Naive thymus-derived CD8-positive, alpha-beta T cell (primary cell): ENCODE data around the gene GSTCD. TPM values are rescaled to one million over a fixed set of nuclear protein-coding genes. Genes with fewer than 3 reads are reported as not detected.
"Not testable (repeated sequence)": the region's sequence is repeated elsewhere in the genome, so short reads cannot be mapped to it uniquely, and the experiment has no call there.

ENCODE experiments used
- ATAC-seq, 2 donors: fragments of 150-1000 bp; cut with Tn5 transposase in 1 of 2; sonication (Bioruptor Pico), chemical (Tn5 transposase) in 1 of 2; 1 replicate in 1 of 2; 2 replicates in 1 of 2; pipeline ENCODE4 v1.10.0; 2021; ENCODE audit warnings: mild to moderate bottlenecking in 2 of 2, moderate library complexity in 2 of 2
- POLR2A ChIA-PET: fragments of 350-600 bp; sonication (Branson Sonifier 250); formaldehyde crosslinking; loops from one replicate; lab custom pipeline; 2021; ENCODE audit warnings: antibody characterized with exemption; lab: Charles Lee
- DNase-seq, 10 donors: peaks; one replicate each; pipeline versions ENCODE4 v3.0.0 to v3.0.0-alpha.2; 2020 to 2022
- H3K27ac Mint-ChIP-seq, 10 donors: one replicate each; pipeline ENCODE4 v1.8.0; 2020 to 2022; ENCODE audit warnings: mild to moderate bottlenecking in 10 of 10, mixed read lengths in 10 of 10, moderate library complexity in 4 of 10, inconsistent platforms in 1 of 10
- H3K27me3 Mint-ChIP-seq, 5 donors: one replicate each; pipeline ENCODE4 v1.8.0; 2021 to 2022; ENCODE audit warnings: mixed read lengths in 5 of 5
- H3K36me3 Mint-ChIP-seq, 3 donors: one replicate each; pipeline ENCODE4 v1.8.0; 2020 to 2022; ENCODE audit warnings: mixed read lengths in 3 of 3, mild to moderate bottlenecking in 2 of 3, inconsistent platforms in 1 of 3
- H3K4me1 Mint-ChIP-seq, 4 donors: one replicate each; pipeline ENCODE4 v1.8.0; 2021 to 2022; ENCODE audit warnings: mixed read lengths in 4 of 4
- H3K4me3 Mint-ChIP-seq, 10 donors: one replicate each; pipeline ENCODE4 v1.8.0; 2020 to 2022; ENCODE audit warnings: mild to moderate bottlenecking in 10 of 10, mixed read lengths in 10 of 10, moderate library complexity in 6 of 10, inconsistent platforms in 1 of 10
- H3K9me3 Mint-ChIP-seq, 9 donors: one replicate each; pipeline ENCODE4 v1.8.0; 2020 to 2022; ENCODE audit warnings: mixed read lengths in 9 of 9, mild to moderate bottlenecking in 3 of 9, inconsistent platforms in 1 of 9, moderate library complexity in 1 of 9
- polyA plus RNA-seq, 3 donors: library from polyadenylated mRNA; unstranded; fragments of 300-500 nt; fragmentation: Illumina TruSeq; gene quantifications; one replicate each; pipeline ENCODE4 v1.2.3, GENCODE V29; 2021
- total RNA-seq, 8 experiments: library from RNA in 2 of 8; stranded (reverse) in 2 of 8; gene quantifications; one replicate each; pipeline ENCODE4 v1.2.3 and lab custom pipeline; 2021 to 2026

The GSTCD gene
- total and polyA plus RNA-seq, 5 experiments from 2014 or later: 2.1 to 7.1 (median 4.3) TPM

DNA sequence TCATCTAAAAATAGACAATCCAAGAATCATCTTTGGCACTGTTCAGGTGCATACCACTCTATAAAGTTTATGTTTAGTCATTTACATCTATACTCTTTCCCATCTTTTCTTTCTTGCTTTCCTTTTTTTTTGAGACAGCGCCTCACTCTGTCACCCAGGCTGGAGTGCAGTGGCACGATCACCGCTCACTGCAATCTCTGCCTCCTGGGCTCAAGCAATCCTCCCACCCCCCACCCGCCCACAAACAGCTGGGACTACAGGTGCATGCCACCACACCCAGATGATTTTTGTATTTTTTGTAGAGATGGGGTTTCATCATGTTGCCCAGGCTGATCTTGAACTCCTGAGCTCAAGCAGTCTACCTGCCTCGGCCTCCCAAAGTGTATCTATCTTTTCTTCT is 13.8 kb upstream of the GSTCD start:
- H3K9me3 Mint-ChIP-seq, H3K27ac Mint-ChIP-seq, H3K4me1 Mint-ChIP-seq, ATAC-seq, POLR2A ChIA-PET, H3K27me3 Mint-ChIP-seq, DNase-seq, H3K4me3 Mint-ChIP-seq: not testable (repeated sequence)
- peaks cover 9 to 85% (median 21%) of the 10 kb centered on the region in 3 donors for H3K36me3 Mint-ChIP-seq

DNA sequence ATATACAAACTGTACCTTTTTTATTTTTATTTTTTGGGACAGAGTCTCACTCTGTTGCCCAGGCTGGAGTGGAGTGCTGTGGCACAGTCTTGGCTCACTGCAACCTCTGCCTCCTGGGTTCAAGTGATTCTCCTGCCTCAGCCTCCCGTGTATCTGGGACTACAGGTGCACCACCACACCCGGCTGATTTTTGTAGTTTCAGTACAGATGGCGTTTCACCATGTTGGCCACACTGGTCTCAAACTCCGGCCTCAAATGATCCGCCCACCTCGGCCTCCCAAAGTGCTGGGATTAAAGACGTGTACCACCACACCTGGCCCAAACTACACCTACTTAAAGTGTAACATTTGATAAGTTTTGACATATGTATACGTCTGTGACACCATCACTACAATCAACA is 12.8 kb upstream of the GSTCD start:
- H3K27me3 Mint-ChIP-seq, DNase-seq, H3K4me1 Mint-ChIP-seq, POLR2A ChIA-PET, ATAC-seq, H3K9me3 Mint-ChIP-seq, H3K4me3 Mint-ChIP-seq, H3K27ac Mint-ChIP-seq: not testable (repeated sequence)
- peaks cover 9 to 81% (median 24%) of the 10 kb centered on the region in 3 donors for H3K36me3 Mint-ChIP-seq

DNA sequence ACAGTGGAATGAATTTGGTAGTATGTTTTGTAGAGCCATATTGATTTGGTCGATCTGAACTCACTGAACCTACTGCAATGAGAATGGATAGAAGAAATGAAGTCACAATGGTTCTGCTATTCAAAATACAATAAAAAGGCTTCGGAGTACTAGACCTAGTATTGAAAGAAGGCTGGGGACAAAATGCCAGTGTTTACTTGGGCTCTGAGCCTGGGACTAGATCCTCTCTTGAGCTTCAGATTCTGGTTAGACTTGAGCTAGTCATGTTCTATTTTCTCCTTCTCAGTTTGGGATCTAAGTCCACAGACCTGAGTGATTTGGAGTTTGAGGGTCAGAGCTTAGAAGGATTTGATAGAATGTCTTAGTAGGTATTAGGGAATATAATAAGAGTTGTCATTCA is 10.0 kb upstream of the GSTCD start:
- no peak for ATAC-seq
- POLR2A ChIA-PET: no interaction called here
- no peak overlapping the region for H3K4me3 Mint-ChIP-seq
- no peak for DNase-seq
- no peaks in the 10 kb centered on the region for H3K9me3 Mint-ChIP-seq
- H3K4me1 Mint-ChIP-seq: peaks cover 5 to 13% (median 11%) of the 10 kb centered on the region in 4 donors
- H3K36me3 Mint-ChIP-seq: peaks cover 0 to 58% (median 13%) of the 10 kb centered on the region in 3 donors
- H3K27ac Mint-ChIP-seq: peak overlapping the region in 1 of 10 donors; percentile 63
- no peaks in the 10 kb centered on the region for H3K27me3 Mint-ChIP-seq

DNA sequence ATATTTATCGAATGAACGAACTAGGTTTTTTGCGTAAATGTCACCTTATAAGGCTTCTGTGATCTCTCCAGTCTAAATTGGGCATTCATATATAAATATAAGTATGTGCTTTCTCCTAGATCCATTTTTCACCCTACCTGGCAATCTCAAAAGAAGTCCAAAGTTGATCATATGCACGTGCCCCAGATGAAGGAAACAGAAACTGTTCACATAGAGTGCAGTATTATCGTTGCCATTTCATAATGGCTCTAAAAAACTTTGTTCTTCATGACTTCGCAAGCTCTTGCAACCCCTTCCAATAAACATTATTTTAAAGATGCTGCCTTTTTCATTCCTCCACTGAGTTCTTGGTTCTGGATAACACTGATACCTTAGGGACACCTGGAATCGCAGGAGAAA is 803 bp upstream of the GSTCD start:
- peaks cover 26 to 40% (median 36%) of the 10 kb centered on the region in 4 donors for H3K4me1 Mint-ChIP-seq
- peak overlapping the region; percentile 96 to 99 (median 99) for H3K27ac Mint-ChIP-seq
- POLR2A ChIA-PET: interaction anchor here (2.8 kb wide), 1 partner anchor 234 kb away, joined by 13 read pairs; the partner anchor contains the start of gene PPA2
- DNase-seq (peak in 2 of 10 donors; percentile 14 to 16), ATAC-seq (no peak)
- H3K4me3 Mint-ChIP-seq: peak overlapping the region; percentile 95 to 100 (median 100)
- no peaks in the 10 kb centered on the region for H3K36me3 Mint-ChIP-seq
- H3K27me3 Mint-ChIP-seq: no peaks in the 10 kb centered on the region
- H3K9me3 Mint-ChIP-seq: no peaks in the 10 kb centered on the region

DNA sequence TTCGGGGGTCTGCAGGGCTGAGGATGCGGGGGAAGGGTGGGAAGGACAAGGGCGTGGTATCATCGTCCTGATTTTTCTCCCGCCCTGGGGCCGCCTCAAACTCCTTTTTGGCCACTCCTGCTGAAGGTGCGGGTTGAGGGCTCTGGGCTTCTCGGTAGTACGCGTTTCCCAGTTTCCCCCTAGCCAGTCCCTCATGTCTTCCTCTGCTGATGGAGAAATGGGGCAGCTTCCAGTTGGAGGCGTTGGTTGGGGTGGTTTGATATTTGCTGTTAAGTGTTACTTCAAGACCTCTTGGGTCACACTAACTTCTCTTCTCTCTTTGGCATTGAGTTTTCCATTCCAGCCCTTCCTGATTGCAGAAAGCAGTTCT is 482 bp downstream of the GSTCD start:
- H3K9me3 Mint-ChIP-seq: no peaks in the 10 kb centered on the region
- H3K27me3 Mint-ChIP-seq: no peaks in the 10 kb centered on the region
- peak overlapping the region; percentile 87 to 99 (median 98) for H3K27ac Mint-ChIP-seq
- H3K4me1 Mint-ChIP-seq: peaks cover 26 to 44% (median 36%) of the 10 kb centered on the region in 4 donors
- POLR2A ChIA-PET: interaction anchor here (2.8 kb wide), 1 partner anchor 235 kb away, joined by 13 read pairs; the partner anchor contains the start of gene PPA2
- H3K4me3 Mint-ChIP-seq: peak overlapping the region; percentile 95 to 100 (median 100)
- H3K36me3 Mint-ChIP-seq: no peaks in the 10 kb centered on the region
- ATAC-seq (peak; percentile 27 to 31), DNase-seq (peak in 2 of 10 donors; percentile 10 to 55)

DNA sequence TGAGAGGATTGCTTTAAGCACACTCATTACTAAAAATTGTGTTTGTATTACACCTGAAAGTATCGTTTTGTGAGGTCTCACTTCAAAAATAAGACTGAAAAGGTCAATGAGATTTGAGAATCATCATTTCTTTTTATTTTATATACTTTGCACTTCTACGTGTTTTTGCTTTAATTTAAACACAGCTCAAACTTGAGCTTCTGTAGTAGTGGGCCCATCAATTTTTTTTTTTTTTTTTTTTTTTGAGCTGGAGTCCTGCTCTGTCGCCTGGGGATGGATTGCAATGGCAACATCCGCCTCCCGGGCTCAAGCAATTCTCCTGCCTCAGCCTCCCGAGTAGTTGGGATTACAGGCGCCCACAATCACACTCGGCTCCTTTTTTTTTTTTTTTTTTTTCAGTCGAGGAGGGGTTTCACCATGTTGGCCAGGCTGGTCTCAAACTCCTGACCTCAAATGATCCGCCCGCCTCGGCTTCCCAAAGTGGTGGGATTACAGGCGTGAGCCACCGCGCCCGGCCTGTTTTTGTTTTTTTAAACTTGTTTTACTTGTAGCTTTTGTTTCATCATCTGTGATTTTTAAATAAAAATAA is 1.5 kb downstream of the GSTCD start:
- Mint-ChIP-seq H3K4me3 (peak overlapping the region in 9 of 10 donors; percentile 27 to 100 (median 99)), H3K4me1 (peaks cover 26 to 46% (median 36%) of the 10 kb centered on the region in 4 donors), H3K36me3 (no peaks in the 10 kb centered on the region), H3K27ac (peak overlapping the region in 1 of 10 donors; percentile 47), H3K9me3 (no peaks in the 10 kb centered on the region), H3K27me3 (no peaks in the 10 kb centered on the region)
- POLR2A ChIA-PET: interaction anchor here (0.7 to 2.8 kb wide), 2 partner anchors 9 to 236 kb away, joined by 7 to 13 read pairs; partner anchors contain the start of gene PPA2
- ATAC-seq (no peak), DNase-seq (no peak)

DNA sequence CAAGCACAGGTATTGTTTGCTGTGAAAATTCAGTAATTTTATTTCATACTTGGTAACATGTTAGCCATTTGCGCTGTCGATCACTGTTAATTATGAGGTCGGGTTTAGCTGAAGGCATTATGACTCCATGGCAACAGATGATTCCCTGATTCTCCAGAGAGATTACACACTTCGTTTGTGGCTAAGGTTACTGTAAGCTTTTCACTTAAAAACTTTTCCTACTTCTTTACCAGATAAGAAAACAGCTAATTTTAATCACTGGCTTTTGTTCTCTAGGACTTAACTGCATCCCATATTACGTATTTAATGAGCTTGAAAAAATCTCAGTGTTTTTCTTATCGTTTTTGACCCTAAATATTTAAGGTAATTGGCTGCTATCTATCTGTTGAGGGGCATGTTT is 2.1 kb downstream of the GSTCD start:
- peaks cover 25 to 43% (median 32%) of the 10 kb centered on the region in 4 donors for H3K4me1 Mint-ChIP-seq
- H3K27me3 Mint-ChIP-seq: no peaks in the 10 kb centered on the region
- no peaks in the 10 kb centered on the region for H3K9me3 Mint-ChIP-seq
- DNase-seq: no peak
- POLR2A ChIA-PET: no interaction called here
- no peak for ATAC-seq
- peak overlapping the region in 1 of 10 donors; percentile 9 for H3K4me3 Mint-ChIP-seq
- no peak overlapping the region for H3K27ac Mint-ChIP-seq
- no peaks in the 10 kb centered on the region for H3K36me3 Mint-ChIP-seq

DNA sequence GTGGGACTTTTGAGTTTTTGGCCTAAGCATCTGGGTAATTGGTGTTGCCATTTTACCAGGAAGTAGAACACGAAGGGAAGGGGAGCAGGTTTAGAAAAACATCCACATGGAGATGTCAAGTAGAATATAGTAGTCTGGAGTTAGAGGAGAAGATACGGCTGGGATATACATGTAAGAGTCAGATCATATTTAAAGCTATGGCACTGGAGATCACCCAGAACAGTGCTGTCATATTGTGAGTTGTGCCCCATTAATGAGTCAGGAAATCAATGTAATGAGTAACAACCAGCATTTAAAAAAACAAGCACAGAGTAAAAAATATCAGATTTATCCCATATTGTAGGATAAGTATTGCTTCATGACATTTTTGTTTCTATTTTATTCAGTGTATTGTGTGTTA is 4.2 kb downstream of the GSTCD start:
- H3K4me1 Mint-ChIP-seq: peaks cover 9 to 23% (median 12%) of the 10 kb centered on the region in 4 donors
- no peak overlapping the region for H3K4me3 Mint-ChIP-seq
- POLR2A ChIA-PET: no interaction called here
- H3K27ac Mint-ChIP-seq: peak overlapping the region in 1 of 10 donors; percentile 39
- DNase-seq: no peak
- no peaks in the 10 kb centered on the region for H3K9me3 Mint-ChIP-seq
- no peak for ATAC-seq
- no peaks in the 10 kb centered on the region for H3K36me3 Mint-ChIP-seq
- H3K27me3 Mint-ChIP-seq: no peaks in the 10 kb centered on the region

DNA sequence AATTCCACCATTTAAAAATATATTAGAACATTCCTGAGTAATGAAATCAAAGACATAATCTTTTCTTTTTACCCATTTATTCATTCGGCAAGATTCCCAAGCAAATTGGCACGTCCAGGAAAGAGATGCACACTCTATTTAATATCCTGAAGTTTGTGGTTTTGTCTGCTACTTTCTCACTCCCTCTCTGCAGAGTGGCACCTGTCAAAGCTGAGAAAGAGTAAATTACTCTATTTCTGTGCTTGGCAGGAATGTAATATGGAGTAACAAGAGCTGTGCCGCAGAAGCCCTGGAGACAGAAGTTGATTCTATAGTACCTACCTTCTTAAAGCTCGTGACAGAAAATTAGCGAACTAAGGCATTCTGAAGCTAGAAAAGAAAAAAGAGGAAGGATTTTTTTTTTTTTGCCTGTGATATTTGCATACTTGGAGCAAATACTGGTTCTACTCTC is 5.5 kb downstream of the GSTCD start:
- H3K27me3 Mint-ChIP-seq: no peaks in the 10 kb centered on the region
- peaks cover 5 to 15% (median 7%) of the 10 kb centered on the region in 4 donors for H3K4me1 Mint-ChIP-seq
- POLR2A ChIA-PET: no interaction called here
- H3K9me3 Mint-ChIP-seq: no peaks in the 10 kb centered on the region
- H3K27ac Mint-ChIP-seq: peak overlapping the region in 1 of 10 donors; percentile 11
- DNase-seq (no peak), ATAC-seq (no peak)
- peak overlapping the region in 2 of 10 donors; percentile 28 to 77 for H3K4me3 Mint-ChIP-seq
- H3K36me3 Mint-ChIP-seq: no peaks in the 10 kb centered on the region

DNA sequence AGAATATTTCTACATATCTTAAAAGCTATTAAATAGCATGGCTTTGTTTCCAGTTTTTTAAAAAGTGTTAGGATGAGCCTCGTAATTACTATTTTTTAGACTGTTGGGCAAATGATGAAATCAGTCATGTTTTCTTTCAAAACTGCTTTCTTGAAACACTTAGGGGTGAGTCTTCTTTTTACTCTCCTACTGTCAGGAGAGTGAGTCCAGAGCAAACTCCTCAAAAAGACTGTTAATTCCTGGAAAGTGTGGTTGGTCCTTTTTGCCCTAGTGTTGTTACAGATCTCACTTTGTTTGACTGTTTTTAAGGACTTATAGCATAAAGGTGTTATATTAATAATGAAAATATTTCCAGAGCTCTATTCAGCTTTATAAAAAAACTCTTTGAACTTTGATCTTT is 6.3 kb downstream of the GSTCD start:
- H3K27me3 Mint-ChIP-seq: no peaks in the 10 kb centered on the region
- DNase-seq: no peak
- POLR2A ChIA-PET: no interaction called here
- no peak for ATAC-seq
- H3K27ac Mint-ChIP-seq: no peak overlapping the region
- no peaks in the 10 kb centered on the region for H3K9me3 Mint-ChIP-seq
- peaks cover 0 to 6% (median 2%) of the 10 kb centered on the region in 4 donors for H3K4me1 Mint-ChIP-seq
- no peak overlapping the region for H3K4me3 Mint-ChIP-seq
- H3K36me3 Mint-ChIP-seq: peaks cover 0 to 1% (median 0%) of the 10 kb centered on the region in 3 donors

DNA sequence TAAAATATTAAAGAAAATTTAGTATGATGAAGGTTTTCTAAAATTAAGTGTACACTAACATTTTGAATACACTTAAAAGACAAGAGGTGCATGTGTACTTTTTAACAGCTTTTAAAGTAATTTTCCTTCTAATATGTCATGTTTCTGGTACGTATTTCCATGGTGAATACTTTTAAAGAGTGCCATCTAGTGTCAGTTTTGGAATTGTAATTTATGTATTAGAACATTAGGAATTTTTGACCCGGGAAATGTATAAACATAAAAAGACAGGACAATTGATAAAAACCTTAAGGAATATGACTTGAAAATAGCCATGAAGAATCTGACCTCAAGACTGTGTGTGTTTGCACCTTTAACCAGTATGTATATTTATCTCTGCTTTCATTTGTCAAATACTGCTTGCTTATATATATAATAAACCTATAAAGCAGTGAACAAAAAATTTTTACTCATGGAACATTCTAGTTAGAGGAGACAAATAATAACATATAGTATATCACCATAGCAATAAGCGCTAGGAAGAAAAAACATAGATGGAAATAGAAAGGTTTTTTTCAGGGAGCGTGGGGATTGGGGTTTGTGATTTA is 7.2 kb downstream of the GSTCD start:
- peaks cover 0 to 7% (median 0%) of the 10 kb centered on the region in 3 donors for H3K36me3 Mint-ChIP-seq
- ATAC-seq (no peak), DNase-seq (peak in 3 of 10 donors; percentile 25 to 30 (median 26))
- no peaks in the 10 kb centered on the region for H3K9me3 Mint-ChIP-seq
- H3K27ac Mint-ChIP-seq: no peak overlapping the region
- POLR2A ChIA-PET: no interaction called here
- H3K4me1 Mint-ChIP-seq: peaks cover 0 to 6% (median 2%) of the 10 kb centered on the region in 4 donors
- H3K4me3 Mint-ChIP-seq: peak overlapping the region in 1 of 10 donors; percentile 8
- H3K27me3 Mint-ChIP-seq: no peaks in the 10 kb centered on the region

DNA sequence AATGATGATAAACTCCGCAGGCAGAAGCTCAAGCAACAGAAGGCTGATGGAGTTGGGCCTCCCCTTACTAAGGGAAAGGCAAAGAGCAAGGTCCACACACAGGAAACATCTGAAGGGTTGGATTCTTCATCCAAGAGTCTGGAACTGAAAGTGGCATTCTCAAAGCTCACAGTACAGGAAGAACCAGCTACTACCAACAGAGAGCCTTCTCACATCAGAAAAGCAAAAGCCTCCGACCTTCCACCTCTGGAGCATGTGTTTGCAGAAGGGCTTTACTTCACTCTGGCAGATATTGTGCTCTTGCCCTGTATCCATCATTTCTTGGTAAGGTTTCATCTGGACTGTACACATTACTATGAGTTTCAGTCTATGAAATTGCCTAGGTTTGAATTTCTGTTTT is 10.6 kb downstream of the GSTCD start:
- POLR2A ChIA-PET: interaction anchor here (0.6 kb wide), 1 partner anchor 9 kb away, joined by 7 read pairs; no protein-coding TSS in a partner anchor
- Mint-ChIP-seq H3K27ac (no peak overlapping the region), H3K9me3 (no peaks in the 10 kb centered on the region), H3K4me3 (no peak overlapping the region), H3K4me1 (peaks cover 0 to under 1% (median 0%) of the 10 kb centered on the region in 4 donors), H3K36me3 (peaks cover 0 to 11% (median 7%) of the 10 kb centered on the region in 3 donors), H3K27me3 (no peaks in the 10 kb centered on the region)
- no peak for ATAC-seq
- no peak for DNase-seq

DNA sequence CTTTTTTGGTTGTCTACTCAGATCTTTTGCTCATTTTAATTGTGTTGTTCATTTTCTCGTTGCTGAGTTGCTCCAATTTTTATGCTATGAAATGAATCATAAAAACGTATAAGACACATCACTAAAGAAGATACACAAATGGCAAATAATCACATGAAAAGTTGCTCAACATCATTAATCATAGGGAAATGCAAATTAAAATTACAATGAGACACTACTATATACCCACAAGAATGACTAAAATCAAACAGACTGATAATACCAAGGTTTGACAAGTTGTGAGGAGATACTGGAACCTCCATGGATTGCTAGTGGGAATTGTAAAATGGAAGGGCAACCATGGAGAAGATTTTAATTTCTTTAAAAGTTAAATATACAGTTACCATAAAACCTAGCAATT is 17.0 kb downstream of the GSTCD start:
- Mint-ChIP-seq H3K27me3 (no peaks in the 10 kb centered on the region), H3K36me3 (peaks cover 9 to 31% (median 19%) of the 10 kb centered on the region in 3 donors), H3K4me1 (no peaks in the 10 kb centered on the region), H3K4me3 (no peak overlapping the region), H3K9me3 (peaks cover 0 to 15% (median 0%) of the 10 kb centered on the region in 9 donors), H3K27ac (no peak overlapping the region)
- POLR2A ChIA-PET: no interaction called here
- DNase-seq: no peak
- ATAC-seq: no peak
